ENCODE results near the gene LDLRAD1. TPM values are rescaled to one million over a fixed set of nuclear protein-coding genes. Genes with fewer than 3 reads are reported as not detected.

LDLRAD1 gene
- total RNA-seq, 6 donors from 2014 or later, result 0.46 to 27.4 (median 7.9) TPM

DNA sequence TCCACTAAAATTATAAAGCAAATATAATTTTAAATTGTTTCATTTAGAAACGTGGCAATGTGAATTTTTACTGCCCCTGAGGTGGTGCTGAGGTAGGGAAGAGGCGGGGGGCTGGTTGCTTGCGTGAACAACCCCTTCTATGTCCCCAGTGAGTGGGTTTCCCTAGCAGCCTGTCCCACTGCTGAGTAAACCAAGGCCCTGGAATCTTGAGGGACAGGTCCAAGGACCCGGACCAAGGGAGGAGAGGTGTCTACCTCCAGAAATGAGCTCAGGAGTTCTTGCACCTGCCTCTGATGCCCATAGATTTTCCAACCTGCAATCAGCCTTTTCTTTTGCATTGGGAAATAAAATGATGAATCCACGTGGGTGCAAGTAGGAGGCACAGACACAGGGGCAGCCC lies 649 bp upstream of the LDLRAD1 start:
- H3K27me3 ChIP-seq, result no peaks in the 10 kb centered on the region
- no peak overlapping the region for H3K27ac ChIP-seq
- H3K9me3 ChIP-seq, result no peaks in the 10 kb centered on the region
- no peaks in the 10 kb centered on the region for H3K36me3 ChIP-seq
- H3K4me3 ChIP-seq, result no peak overlapping the region
- ATAC-seq (ENCODE audit: low FRiP score in 2 of 2) (no peak), DNase-seq (no peak)
- no peak for TF ChIP-seq EP300 (IDR thresholded peaks at IDR 0.05)
- 67 to 68% methylated on average over 5 of the region's 5 CpGs for WGBS, 2 donors
- H3K4me1 ChIP-seq, result peaks cover 0 to 9% (median 0%) of the 10 kb centered on the region in 4 donors

DNA sequence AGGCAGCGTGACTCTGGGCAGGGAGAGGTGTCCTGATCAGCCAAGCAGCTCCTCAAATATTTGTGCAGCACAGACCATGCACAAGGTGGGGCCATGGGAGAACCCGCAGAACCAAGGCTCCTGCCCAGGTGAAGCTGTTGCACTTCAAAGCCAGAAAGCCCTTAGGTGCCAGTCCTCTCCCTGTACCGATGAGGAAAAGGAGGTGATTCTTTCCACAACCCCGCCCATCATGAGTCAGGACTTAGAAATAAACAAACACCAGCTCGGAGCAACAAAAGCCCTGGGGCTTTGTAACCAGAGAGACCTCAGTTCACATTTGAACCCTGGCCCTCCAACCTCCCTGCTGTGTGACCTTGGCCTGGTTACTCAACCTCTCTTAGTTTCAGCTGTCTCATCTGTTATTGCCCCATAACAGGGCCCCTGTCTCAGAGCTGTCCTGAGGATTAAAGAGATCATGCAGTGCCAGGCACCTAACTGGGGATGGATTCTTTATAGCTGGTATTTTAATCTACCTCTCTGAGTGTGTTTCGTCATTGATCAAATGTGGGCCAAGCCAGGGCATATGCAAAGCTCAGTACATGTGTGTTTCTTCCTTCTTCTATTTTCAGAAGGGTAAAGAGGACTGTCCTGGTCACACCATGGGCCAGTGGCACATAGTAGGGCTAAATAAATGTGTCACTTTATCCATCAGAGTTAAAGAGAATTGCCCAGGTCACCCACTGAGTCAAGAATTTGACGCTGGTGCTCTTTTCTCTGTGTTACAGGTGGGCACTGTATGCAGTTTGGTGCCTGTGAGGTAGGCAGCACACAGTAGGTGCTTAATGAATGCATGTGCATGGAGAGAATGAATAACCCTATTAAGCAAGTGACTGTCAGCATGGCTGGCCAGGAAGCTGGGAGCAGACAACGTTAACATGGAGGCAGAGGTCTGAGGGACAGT lies 1.4 kb downstream of the LDLRAD1 start:
- Histone ChIP-seq H3K4me3 (no peak overlapping the region), H3K9me3 (no peaks in the 10 kb centered on the region), H3K27me3 (no peaks in the 10 kb centered on the region), H3K4me1 (peaks cover 0 to 9% (median 0%) of the 10 kb centered on the region in 4 donors), H3K27ac (peak overlapping the region; percentile 17 to 56 (median 40)), H3K36me3 (no peaks in the 10 kb centered on the region)
- TF ChIP-seq, protein P1, sequence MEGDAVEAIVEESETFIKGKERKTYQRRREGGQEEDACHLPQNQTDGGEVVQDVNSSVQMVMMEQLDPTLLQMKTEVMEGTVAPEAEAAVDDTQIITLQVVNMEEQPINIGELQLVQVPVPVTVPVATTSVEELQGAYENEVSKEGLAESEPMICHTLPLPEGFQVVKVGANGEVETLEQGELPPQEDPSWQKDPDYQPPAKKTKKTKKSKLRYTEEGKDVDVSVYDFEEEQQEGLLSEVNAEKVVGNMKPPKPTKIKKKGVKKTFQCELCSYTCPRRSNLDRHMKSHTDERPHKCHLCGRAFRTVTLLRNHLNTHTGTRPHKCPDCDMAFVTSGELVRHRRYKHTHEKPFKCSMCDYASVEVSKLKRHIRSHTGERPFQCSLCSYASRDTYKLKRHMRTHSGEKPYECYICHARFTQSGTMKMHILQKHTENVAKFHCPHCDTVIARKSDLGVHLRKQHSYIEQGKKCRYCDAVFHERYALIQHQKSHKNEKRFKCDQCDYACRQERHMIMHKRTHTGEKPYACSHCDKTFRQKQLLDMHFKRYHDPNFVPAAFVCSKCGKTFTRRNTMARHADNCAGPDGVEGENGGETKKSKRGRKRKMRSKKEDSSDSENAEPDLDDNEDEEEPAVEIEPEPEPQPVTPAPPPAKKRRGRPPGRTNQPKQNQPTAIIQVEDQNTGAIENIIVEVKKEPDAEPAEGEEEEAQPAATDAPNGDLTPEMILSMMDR (IDR thresholded peaks at IDR 0.05), result no peak
- TF ChIP-seq POLR2AphosphoS5 (IDR thresholded peaks at IDR 0.05) (no peak), EP300 (IDR thresholded peaks at IDR 0.05) (no peak), POLR2A (IDR thresholded peaks at IDR 0.05) (no peak)
- peak in 1 of 2 donors; percentile 50 for ATAC-seq (ENCODE audit: low FRiP score in 2 of 2)
- 56 to 84% methylated on average over 4 to 8 of the region's 8 CpGs for WGBS, 2 donors
- peak in 1 of 2 donors; percentile 62 for DNase-seq

DNA sequence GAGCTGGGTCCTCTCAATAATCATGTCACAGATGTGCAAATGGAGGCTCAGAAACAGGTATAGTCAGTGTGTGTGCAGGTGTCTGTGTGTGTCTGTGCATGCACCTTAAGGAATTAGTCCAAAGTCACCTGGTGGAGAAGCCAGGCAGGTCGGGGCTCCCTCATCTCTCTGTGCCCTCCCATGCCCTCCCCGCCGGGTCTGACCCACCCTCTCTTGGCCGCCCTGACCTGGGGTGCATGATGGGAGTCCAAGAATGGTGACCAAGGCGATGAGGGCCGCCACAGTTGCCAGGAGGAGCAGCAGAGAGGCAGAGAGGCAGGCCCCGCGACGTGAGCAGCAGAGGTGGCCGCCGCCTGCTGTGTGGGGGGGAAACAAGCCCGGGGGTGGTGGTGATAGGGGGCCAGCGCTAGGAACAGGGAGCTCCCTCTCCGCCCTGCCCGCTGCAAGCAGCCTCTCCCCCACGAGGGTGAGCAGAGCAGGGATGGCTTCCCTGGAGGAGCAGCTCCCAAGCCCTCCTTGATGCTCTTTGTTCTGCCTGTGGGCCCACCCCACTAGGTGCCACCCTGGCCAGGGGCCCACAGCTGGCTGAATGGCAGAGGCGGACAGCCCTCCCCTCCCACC lies 3.9 kb downstream of the LDLRAD1 start:
- H3K27ac ChIP-seq, result no peak overlapping the region
- WGBS, 2 donors, result 60 to 64% methylated on average over 1 to 7 of the region's 17 CpGs
- no peaks in the 10 kb centered on the region for H3K9me3 ChIP-seq
- no peaks in the 10 kb centered on the region for H3K36me3 ChIP-seq
- DNase-seq, result peak in 1 of 2 donors; percentile 71
- ATAC-seq (ENCODE audit: low FRiP score in 2 of 2), result no peak
- peaks cover 0 to 9% (median 0%) of the 10 kb centered on the region in 4 donors for H3K4me1 ChIP-seq
- TF ChIP-seq POLR2AphosphoS5 (IDR thresholded peaks at IDR 0.05) (no peak), POLR2A (IDR thresholded peaks at IDR 0.05) (no peak), EP300 (IDR thresholded peaks at IDR 0.05) (no peak)
- TF ChIP-seq, protein P1 (IDR thresholded peaks at IDR 0.05), result no peak
- no peak overlapping the region for H3K4me3 ChIP-seq
- H3K27me3 ChIP-seq, result no peaks in the 10 kb centered on the region

DNA sequence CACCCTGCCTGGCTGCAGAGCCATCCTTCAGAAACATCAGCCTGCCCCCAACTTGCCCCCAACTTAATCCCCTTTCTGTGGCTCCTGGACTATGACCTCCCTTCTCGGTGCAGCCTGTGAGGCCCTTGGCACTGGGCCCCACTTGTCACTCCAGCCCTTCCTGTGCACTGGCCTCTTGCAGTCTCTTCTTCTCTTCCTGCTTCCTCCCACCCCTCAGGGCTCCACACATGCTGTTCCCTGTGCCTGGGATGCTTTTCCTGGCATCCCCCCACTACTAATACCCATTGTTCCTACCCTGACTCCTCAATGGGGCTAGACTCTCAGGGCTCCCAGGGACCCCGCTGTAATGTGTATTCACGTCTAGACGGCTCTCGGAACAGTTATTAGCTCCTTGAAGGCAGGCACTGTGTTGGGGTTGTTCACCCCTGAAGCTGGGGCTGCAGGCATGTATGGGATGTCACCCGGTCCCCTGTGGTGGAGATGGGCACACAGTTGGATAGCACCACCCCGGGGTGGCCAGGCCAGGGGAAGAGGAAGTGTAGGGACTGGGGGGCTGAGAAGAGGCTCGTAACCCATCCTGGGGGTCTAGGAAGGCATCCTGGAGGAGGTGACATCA lies 4.5 kb downstream of the LDLRAD1 start:
- H3K9me3 ChIP-seq, result no peaks in the 10 kb centered on the region
- DNase-seq, result no peak
- no peaks in the 10 kb centered on the region for H3K27me3 ChIP-seq
- H3K4me3 ChIP-seq, result no peak overlapping the region
- TF ChIP-seq POLR2AphosphoS5 (IDR thresholded peaks at IDR 0.05) (no peak), POLR2A (IDR thresholded peaks at IDR 0.05) (no peak), EP300 (IDR thresholded peaks at IDR 0.05) (no peak)
- TF ChIP-seq, protein P1 (IDR thresholded peaks at IDR 0.05), result no peak
- WGBS, 2 donors, result 63 to 75% methylated on average over 8 of the region's 8 CpGs
- H3K27ac ChIP-seq, result no peak overlapping the region
- H3K4me1 ChIP-seq, result peaks cover 0 to 9% (median 0%) of the 10 kb centered on the region in 4 donors
- no peaks in the 10 kb centered on the region for H3K36me3 ChIP-seq
- no peak for ATAC-seq (ENCODE audit: low FRiP score in 2 of 2)

DNA sequence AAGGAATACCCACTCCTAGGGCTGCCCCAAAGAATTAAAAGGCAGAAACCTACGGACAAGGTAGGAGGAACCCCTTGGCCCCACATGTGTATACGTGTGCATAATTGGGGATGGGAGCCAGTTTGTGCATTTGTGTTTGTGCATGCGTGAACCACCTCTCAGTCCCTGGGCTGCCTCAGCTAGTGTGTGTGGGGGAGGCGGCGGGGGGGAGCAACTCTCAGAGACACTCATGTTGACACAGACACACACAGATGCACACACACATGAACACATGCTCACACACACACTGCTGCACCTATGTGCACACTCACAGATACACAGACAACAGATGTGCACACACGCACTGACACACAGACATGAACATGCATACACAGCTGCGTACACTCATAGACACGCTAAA lies 5.1 kb downstream of the LDLRAD1 start:
- TF ChIP-seq EP300 (IDR thresholded peaks at IDR 0.05) (no peak), POLR2A (IDR thresholded peaks at IDR 0.05) (no peak), POLR2AphosphoS5 (IDR thresholded peaks at IDR 0.05) (no peak)
- TF ChIP-seq, protein P1 (IDR thresholded peaks at IDR 0.05), result no peak
- 89 to 93% methylated on average over 8 of the region's 8 CpGs for WGBS, 2 donors
- no peaks in the 10 kb centered on the region for H3K27me3 ChIP-seq
- H3K36me3 ChIP-seq, result no peaks in the 10 kb centered on the region
- no peaks in the 10 kb centered on the region for H3K9me3 ChIP-seq
- no peak for DNase-seq
- H3K27ac ChIP-seq, result no peak overlapping the region
- H3K4me3 ChIP-seq, result no peak overlapping the region
- no peak for ATAC-seq (ENCODE audit: low FRiP score in 2 of 2)
- peaks cover 0 to 9% (median 0%) of the 10 kb centered on the region in 4 donors for H3K4me1 ChIP-seq

All from upper lobe of left lung (tissue), 6 donors.